ENCODE data around the gene PXT1.

DNA sequence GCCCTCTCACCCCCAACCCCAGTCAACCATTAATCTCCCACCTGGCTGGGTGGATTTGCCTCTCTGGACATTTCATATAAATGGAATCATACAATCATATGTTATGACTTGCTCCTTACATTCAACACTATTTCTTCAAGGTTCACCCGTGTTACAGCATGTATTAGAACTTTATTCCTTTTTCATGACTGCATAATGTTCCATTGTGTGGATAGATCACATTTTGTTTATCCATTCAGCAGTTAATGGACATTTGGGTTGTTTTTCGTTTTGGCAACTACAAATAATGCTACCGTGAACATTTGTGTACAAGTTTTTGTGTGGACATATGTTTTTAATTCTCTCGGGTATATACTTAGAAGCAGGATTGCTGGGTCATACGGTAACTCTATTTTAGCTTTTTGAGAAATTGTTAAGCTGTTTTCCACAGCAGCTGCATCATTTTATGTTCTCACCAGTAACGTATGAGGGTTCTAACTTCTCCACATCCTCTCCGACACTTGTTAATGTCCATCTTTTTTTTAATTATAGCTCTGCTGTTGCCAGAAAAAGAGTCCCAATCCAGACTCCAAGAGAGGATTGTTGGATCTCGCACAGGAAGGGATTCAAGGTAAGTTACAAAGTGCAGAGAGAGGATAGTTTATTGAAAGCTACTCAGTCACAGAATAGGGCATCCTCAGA is 90.0 kb downstream of the PXT1 start:
- TF ChIP-seq, protein P1, sequence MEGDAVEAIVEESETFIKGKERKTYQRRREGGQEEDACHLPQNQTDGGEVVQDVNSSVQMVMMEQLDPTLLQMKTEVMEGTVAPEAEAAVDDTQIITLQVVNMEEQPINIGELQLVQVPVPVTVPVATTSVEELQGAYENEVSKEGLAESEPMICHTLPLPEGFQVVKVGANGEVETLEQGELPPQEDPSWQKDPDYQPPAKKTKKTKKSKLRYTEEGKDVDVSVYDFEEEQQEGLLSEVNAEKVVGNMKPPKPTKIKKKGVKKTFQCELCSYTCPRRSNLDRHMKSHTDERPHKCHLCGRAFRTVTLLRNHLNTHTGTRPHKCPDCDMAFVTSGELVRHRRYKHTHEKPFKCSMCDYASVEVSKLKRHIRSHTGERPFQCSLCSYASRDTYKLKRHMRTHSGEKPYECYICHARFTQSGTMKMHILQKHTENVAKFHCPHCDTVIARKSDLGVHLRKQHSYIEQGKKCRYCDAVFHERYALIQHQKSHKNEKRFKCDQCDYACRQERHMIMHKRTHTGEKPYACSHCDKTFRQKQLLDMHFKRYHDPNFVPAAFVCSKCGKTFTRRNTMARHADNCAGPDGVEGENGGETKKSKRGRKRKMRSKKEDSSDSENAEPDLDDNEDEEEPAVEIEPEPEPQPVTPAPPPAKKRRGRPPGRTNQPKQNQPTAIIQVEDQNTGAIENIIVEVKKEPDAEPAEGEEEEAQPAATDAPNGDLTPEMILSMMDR (IDR thresholded peaks at IDR 0.05) = no peak
- no peak for TF ChIP-seq POLR2A (IDR thresholded peaks at IDR 0.05)

All from breast epithelium (tissue), 3 donors.